ENCODE results near the gene DAB2IP.

The DAB2IP gene

DNA sequence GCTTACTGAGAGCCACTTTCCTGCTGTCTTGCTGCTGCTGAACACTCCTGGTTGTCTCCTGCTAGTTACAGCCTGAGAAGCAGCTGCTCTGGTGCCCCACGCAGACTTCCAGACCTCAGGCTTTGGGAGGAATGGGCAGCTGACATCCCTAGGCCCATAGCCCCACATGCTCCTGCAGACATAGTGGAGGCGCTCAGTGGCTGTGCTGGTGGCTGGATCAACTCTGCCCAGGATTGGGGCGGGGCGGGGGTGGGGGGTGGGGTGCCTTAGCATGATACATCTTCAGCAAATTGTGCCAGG, 93.9 kb downstream of the DAB2IP start:
- DNase-seq (ENCODE audit: low read depth), result no peak
- TF ChIP-seq, protein P1, sequence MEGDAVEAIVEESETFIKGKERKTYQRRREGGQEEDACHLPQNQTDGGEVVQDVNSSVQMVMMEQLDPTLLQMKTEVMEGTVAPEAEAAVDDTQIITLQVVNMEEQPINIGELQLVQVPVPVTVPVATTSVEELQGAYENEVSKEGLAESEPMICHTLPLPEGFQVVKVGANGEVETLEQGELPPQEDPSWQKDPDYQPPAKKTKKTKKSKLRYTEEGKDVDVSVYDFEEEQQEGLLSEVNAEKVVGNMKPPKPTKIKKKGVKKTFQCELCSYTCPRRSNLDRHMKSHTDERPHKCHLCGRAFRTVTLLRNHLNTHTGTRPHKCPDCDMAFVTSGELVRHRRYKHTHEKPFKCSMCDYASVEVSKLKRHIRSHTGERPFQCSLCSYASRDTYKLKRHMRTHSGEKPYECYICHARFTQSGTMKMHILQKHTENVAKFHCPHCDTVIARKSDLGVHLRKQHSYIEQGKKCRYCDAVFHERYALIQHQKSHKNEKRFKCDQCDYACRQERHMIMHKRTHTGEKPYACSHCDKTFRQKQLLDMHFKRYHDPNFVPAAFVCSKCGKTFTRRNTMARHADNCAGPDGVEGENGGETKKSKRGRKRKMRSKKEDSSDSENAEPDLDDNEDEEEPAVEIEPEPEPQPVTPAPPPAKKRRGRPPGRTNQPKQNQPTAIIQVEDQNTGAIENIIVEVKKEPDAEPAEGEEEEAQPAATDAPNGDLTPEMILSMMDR (IDR thresholded peaks at IDR 0.05; ENCODE audit: insufficient read depth, low read depth, low read length, missing control alignments), result no peak
- no peak overlapping the region for H3K4me3 ChIP-seq (ENCODE audit: low read depth, low read length)

DNA sequence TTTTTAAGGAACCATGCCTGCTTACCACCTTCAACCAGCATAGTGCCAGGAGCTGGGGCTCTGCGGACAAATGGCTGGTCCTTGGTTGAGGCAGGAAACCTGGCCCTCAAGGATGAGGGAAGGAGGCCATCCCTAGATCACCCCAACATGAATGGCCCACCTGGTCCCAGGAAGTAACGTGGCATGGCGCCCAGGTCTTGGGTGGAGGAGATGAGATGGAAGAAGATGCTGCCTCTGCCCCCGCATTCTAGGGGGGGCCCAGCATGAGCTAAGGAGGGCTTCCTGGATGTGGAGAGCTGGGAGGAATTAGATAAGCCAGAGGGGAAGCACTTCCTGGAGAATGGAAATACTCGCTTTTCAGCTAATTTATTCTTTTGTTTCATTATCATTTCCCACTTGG, 95.0 kb downstream of the DAB2IP start:
- DNase-seq (ENCODE audit: low read depth), result no peak
- TF ChIP-seq, protein P1 (IDR thresholded peaks at IDR 0.05; ENCODE audit: insufficient read depth, low read depth, low read length, missing control alignments), result no peak
- H3K4me3 ChIP-seq (ENCODE audit: low read depth, low read length), result no peak overlapping the region

DNA sequence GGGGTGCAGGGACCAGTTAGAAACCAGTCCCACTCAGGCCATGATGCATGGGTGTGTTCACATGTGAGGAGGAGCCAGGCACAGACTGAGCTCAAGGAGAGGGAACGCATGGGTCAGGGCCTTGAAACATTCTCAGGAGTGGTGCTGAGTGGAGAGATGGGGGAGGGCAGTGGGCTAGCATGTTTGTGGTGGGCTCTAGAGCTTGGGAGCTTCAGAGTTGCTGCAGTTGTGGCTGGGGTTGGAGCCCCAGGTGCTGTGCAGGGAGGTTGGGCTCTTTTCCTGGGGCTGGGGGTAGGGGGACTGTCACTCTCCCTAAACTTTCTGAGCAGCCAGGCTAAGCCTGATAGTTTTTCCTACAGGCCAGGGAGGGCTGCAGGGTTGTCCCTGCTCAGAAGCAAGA, 95.4 kb downstream of the DAB2IP start:
- TF ChIP-seq, protein P1 (IDR thresholded peaks at IDR 0.05; ENCODE audit: insufficient read depth, low read depth, low read length, missing control alignments), result no peak
- no peak for DNase-seq (ENCODE audit: low read depth)
- no peak overlapping the region for H3K4me3 ChIP-seq (ENCODE audit: low read depth, low read length)

DNA sequence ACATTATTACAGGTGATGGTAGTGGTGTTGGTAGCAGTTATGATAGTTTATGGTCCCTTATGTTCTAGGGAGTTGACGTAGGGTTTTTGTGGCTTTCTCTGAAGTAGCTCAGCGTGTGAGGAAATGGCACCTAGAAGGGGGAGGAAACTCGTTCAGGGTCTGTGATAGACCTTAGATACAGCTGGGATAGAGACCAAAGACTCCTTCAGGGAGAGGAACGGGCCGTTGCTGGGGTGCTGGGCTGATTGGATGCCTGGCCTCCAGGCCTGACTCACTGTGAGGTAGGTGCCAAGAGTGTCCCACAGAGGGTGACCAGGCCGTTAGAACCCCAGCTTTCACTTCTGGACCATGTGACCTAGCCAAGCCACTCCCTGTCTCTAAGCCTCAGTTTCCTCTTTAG, 96.6 kb downstream of the DAB2IP start:
- TF ChIP-seq, protein P1 (IDR thresholded peaks at IDR 0.05; ENCODE audit: insufficient read depth, low read depth, low read length, missing control alignments), result no peak
- no peak for DNase-seq (ENCODE audit: low read depth)
- H3K4me3 ChIP-seq (ENCODE audit: low read depth, low read length), result no peak overlapping the region

DNA sequence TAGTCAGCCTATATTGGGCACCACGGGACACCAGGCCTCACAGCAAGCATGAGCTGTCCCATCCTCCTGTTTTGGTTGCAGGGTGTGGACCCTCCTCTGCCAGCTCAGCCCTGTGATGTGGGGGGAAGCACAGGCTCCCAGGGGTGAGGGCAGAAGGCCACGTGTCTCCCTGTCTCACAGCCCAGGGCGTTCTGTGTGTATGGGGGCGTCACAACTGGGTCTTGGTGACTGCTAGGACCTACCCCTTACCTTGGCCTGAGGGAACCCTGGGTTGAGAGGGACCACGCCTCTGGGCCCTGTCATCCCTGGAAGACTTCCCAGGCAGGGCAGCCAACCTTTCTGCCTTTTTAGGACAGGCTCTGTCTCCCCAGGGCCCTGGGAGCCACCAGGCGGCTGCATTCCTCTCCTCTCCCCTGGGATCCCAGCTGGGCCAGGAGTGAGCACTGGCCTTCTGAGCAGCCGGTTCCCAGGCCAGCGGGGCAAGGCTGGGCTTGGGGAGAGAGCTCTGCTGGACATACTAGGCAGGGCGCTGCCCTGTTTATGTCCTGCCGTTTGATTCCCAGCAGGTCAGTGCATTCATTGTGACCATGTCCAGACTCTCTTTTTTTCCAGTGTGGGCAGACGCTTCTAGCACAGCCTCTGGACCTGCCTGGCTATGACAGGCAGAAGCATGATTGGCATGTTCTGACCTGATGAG, 97.4 kb downstream of the DAB2IP start:
- TF ChIP-seq, protein P1 (IDR thresholded peaks at IDR 0.05; ENCODE audit: insufficient read depth, low read depth, low read length, missing control alignments), result no peak
- no peak overlapping the region for H3K4me3 ChIP-seq (ENCODE audit: low read depth, low read length)
- DNase-seq (ENCODE audit: low read depth), result no peak

DNA sequence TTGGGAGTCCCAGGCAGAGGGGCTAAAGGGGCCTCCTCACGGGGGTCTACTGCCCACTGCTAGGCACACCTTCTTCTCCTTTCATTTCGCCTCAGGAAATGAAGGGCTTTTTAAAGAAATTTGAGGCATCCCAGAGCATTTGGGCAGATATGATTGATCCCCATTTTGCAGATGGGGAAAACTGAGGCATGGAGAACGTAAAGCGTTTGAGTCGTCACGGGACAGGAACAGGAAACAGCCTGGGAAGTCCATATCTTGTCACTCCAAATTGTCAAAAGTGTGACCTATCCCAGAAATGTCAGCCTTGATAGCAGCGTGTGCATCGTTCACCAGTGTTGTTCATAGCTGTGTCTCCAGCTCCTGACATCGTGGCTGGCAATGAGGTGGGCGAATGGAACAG, 98.2 kb downstream of the DAB2IP start:
- no peak for DNase-seq (ENCODE audit: low read depth)
- no peak overlapping the region for H3K4me3 ChIP-seq (ENCODE audit: low read depth, low read length)
- TF ChIP-seq, protein P1 (IDR thresholded peaks at IDR 0.05; ENCODE audit: insufficient read depth, low read depth, low read length, missing control alignments), result no peak

DNA sequence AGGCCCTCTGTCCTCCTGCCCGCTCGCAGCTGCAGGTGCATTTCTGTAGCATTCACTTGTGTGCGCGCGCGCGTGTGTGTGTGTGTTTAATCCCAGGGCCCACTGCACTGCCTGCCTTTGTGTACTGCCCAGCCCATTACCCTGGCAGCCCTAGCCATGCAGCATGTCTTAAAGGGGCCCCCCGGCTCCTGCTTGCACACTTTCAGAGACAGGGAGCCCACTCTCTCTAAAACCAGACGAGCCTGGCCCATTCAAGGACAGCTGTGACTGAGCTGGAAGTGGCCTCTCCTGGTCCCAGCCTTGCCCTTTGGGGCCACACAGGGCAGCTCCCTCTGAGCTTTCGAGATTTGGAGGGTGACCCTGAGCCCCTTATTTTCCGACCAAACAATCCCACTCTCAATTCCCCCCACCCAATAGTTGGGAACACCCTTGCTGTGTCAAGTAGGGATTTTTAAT, 98.9 kb downstream of the DAB2IP start:
- TF ChIP-seq, protein P1 (IDR thresholded peaks at IDR 0.05; ENCODE audit: insufficient read depth, low read depth, low read length, missing control alignments), result no peak
- no peak for DNase-seq (ENCODE audit: low read depth)
- no peak overlapping the region for H3K4me3 ChIP-seq (ENCODE audit: low read depth, low read length)
